Measurements from ENCODE around the gene ADAMTS9.
A peak's percentile ranks its signal among the peaks of the same experiment; 100 is the strongest.
"Not testable (repeated sequence)": the region's sequence is repeated elsewhere in the genome, so short reads cannot be mapped to it uniquely, and the experiment has no call there.

ADAMTS9 gene

DNA sequence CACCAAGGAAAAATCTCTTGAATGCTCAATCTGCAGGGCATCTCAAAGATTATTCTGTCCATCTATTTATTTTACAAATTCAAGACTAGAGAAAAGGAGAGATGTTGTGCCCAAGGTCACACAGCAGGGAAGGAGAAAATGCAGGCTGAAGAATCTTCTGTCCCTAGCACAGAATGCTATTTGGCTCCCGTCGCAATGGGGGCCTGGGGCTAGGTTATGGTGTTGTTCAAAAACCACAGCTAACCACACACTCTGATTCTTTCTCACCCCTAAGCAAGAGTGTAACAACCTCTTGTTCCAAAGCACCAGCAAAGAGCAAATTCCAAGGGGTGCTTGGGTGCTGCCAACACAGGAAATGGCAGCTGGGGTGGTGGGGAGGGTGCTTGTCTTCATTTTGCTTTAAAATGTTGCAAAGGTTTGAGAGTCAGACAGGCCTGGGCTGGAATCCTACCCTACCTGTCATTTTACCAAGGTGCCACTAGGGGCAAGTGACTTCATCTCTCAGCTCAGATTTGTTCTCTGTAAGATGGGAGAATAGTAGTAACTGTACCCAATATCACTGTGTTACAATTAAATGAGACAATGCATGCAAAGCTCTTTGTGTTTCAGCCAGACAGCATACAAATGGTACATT is 112.5 kb downstream of the ADAMTS9 start:
- DNase-seq (ENCODE audit: low spot score): peak; percentile 41

- DNase-seq (ENCODE audit: low spot score): no peak
Observed at GRCh38 chr3:64574194-64574593, 113.6 kb downstream of the ADAMTS9 start.

GRCh38 chr3:64571982-64572381 is 115.8 kb downstream of the ADAMTS9 start:
- DNase-seq (ENCODE audit: low spot score): no peak

- no peak for DNase-seq (ENCODE audit: low spot score)
Observed at GRCh38 chr3:64568895-64569517, 118.8 kb downstream of the ADAMTS9 start.

GRCh38 chr3:64566859-64567258 is 120.9 kb downstream of the ADAMTS9 start:
- no peak for DNase-seq (ENCODE audit: low spot score)

GRCh38 chr3:64563751-64564150 is 124.0 kb downstream of the ADAMTS9 start:
- no peak for DNase-seq (ENCODE audit: low spot score)

DNA sequence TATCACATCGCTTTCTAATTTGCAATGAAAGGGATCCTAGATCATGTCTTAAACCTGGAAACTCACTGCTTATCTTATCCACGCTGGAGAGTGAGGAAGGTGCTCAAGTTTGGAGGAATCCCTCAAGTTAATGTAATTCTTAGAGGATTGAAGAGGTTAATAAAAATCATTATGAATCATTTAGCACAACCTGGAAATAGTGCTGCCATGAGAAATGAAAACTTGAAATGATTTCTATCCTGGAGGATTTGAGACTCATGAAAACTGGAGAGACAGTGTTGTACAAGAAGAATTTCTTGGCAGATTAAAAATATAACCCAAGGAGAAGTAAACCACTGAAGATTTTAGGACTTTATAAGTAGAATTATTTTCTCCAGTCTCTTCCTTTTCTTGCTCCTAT is 125.9 kb downstream of the ADAMTS9 start:
- DNase-seq (ENCODE audit: low spot score): no peak

DNA sequence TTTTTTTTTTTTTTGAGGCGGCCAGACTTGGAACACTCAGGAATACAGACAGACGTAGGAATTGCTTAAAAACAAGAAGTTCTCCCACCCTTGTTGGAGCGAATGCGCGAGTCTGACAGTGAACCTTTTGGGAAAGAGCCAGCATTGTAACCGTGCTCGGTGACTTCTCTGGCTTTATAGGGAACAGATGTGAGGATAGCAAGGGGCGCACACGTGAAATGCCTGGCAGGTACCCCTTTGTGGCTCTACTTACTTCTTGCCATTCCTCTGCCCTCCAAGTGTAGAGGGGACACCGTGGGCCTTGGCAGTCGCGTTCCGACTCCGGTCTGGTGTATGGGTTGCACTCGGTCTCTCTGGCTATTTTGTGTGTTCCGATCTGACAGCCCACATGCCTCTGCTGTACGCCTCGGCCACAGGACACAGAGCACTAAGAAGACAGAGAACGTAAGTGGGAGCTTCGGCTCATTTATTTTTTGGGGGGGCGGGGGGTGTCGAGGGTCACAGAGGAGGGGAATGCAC is 126.4 kb downstream of the ADAMTS9 start:
- DNase-seq (ENCODE audit: low spot score): no peak

GRCh38 chr3:64560791-64561190 is 127.0 kb downstream of the ADAMTS9 start:
- no peak for DNase-seq (ENCODE audit: low spot score)

DNA sequence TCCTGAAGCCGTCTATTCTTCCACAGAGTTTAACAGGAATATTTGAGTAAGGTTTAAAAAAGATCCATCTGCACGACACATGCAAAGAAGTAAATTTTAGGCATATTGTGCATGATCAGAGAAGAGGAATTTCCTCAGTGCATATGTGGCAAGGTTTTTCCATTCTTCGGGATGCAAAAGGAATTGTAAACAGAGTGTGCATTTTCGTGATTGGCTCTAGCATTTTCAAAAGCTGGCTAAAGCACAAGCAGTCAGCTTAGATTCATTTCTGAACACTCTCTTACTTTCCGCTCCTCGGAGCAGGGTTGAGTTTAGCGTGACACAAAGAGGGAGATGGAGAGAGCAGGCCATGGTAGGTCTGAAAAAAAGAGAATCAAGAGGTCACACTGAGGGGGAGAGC is 128.2 kb downstream of the ADAMTS9 start:
- no peak for DNase-seq (ENCODE audit: low spot score)

- no peak for DNase-seq (ENCODE audit: low spot score)
Observed at GRCh38 chr3:64556046-64556445, 131.8 kb downstream of the ADAMTS9 start.

DNA sequence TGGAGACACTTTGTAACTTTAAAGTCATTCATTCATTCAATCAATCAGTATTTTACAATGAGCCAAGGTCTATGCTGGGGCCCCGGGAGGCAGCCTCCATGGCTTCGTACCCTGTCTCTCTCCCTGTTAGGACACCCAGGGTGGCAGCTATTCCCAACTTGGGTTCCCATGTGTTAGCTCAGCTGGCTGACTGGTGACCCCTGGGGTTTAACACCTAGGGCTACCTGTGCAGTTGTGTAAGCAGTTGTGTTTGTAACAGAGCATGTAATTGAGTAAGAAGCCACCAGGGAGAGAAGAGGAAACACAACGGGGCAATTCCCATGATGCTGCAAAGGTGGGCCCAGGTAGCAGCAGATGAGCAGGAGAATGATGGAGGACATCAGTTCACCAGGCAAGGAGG is 132.4 kb downstream of the ADAMTS9 start:
- no peak for DNase-seq (ENCODE audit: low spot score)

- DNase-seq (ENCODE audit: low spot score): no peak
Observed at GRCh38 chr3:64554096-64554920, 133.5 kb downstream of the ADAMTS9 start.

GRCh38 chr3:64552966-64553365 is 134.8 kb downstream of the ADAMTS9 start:
- no peak for DNase-seq (ENCODE audit: low spot score)

DNA sequence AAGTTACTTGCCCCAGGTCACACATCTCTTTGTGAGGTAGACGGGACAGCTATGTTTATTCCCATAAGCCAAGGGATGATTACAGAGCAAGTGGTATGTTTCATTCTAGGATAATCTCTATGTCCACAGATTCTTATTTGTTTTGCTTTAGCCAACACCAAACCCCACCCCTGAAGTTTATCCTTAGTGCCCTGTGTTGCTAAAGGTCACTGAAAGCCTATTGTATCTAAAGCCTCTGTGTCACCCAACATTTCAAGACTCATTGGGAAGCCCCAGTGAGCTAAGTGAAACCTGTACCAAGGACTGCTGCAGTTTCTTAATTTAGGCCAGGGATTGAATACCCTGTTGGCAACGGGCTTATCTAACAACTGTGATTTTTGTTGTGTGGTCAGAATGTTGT is 135.6 kb downstream of the ADAMTS9 start:
- peak; percentile 31 for DNase-seq (ENCODE audit: low spot score)

DNA sequence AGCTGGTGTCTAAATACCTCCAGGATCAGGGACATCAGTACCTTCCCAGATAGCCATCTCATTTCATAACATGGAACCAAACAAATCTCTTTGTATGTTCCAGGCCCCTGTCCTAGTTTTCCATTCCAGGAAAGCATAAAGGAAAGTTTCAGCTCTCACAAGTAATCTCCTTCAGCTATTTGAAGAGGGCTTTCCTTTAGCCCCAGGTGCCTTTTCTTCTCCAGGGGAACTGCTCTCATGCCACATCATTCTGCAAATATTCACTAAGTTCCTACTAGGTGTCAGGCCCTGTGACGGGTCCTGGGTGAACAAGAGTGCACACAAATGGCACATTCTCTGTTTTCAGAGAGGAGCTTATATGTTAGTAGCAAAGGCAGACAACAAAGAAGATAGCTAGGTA is 136.1 kb downstream of the ADAMTS9 start:
- DNase-seq (ENCODE audit: low spot score): no peak

DNA sequence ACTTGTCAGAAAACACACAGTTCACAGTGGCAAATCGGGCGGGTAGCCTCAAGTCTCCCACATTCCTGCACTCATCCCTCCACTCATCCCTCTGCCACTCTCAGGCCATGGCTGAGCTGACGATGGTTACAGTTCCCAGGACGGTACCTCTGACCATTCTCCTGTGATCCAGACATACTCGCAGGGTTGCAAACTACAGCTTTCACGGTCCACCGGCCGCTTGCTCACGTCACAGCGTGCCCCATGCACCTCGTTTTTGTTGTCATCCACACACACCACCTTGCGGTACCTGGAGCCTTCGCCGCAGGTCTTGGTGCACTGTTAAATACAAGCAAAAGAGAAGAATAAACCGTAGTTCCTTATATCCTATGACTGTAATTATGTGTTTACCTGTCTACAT is 137.1 kb downstream of the ADAMTS9 start:
- no peak for DNase-seq (ENCODE audit: low spot score)

DNA sequence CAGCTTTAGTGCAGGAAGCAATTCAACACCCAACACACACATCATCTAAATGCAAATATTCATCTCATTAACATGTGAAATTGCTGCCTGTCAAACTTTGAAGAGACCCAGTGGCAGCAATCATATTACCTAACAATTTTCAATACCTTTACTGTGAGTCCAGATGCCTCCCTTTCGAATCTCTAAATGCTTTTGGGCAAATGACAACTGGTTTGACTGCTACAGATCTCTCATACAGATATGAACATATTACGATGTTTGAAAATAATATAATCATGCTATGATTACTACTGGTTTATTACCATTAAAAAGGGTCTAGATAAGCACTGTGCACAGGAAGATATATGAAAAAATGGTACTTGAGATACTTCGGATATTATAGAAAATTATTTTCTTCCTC is 137.9 kb downstream of the ADAMTS9 start:
- no peak for DNase-seq (ENCODE audit: low spot score)

GRCh38 chr3:64548200-64548889 is 139.5 kb downstream of the ADAMTS9 start:
- DNase-seq (ENCODE audit: low spot score): no peak

DNA sequence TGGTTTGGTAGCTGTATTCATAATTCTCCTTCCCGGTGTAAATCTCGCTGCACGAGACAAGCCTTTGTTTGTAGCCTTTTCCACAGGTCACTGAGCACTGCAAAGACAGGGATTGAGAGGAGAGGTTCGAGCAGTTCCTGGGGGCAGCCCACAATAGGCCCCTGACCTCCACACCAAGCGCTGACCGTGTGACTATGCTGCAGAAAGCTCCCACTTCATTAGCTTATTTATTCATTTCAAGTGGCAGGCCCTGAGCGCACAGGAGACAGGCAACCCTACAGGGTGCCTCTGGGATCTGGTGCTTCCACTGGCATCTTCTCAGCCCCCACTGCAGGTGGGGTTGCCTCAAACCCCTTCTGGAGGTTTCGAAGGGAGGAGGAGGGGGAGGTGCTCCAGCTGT is 140.9 kb downstream of the ADAMTS9 start:
- DNase-seq (ENCODE audit: low spot score): no peak

DNA sequence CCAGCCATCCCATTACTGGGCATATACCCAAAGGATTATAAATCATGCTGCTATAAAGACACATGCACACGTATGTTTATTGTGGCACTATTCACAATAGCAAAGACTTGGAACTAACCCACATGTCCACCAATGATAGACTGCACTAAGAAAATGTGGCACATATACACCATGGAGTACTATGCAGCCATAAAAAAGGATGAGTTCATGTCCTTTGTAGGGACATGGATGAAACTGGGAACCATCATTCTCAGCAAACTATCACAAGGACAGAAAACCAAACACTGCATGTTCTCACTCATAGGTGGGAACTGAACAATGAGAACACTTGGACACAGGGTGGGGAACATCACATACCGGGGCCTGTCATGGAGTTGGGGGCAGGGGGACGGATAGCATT is 142.6 kb downstream of the ADAMTS9 start:
- not testable (repeated sequence) for DNase-seq (ENCODE audit: low spot score)

GRCh38 chr3:64541803-64542202 is 146.0 kb downstream of the ADAMTS9 start:
- DNase-seq (ENCODE audit: low spot score): no peak

Data from HuH-7.5 (cell line).